Prostate gland (tissue), 2 donors: ENCODE data around the gene VPS39.

ENCODE experiments used
- POLR2AphosphoS5 ChIP-seq: sonication (generic); formaldehyde crosslinking; IDR thresholded peaks from one replicate; pipeline ENCODE4 v1.6.1; 2017; ENCODE audit warnings: antibody characterized with exemption
- TF ChIP-seq, protein P1 (sequence below), 4 experiments: fragments of 200-600 bp in 2 of 4; fragments of 450-650 bp in 2 of 4; sonication (generic) in 2 of 4; IDR thresholded peaks; 1 replicate in 3 of 4; 2 replicates in 1 of 4; pipeline ENCODE4 v1.5.1; 2016 to 2019; ENCODE audit warnings: antibody characterized with exemption in 4 of 4, mild to moderate bottlenecking in 2 of 4, moderate library complexity in 2 of 4

DNA sequence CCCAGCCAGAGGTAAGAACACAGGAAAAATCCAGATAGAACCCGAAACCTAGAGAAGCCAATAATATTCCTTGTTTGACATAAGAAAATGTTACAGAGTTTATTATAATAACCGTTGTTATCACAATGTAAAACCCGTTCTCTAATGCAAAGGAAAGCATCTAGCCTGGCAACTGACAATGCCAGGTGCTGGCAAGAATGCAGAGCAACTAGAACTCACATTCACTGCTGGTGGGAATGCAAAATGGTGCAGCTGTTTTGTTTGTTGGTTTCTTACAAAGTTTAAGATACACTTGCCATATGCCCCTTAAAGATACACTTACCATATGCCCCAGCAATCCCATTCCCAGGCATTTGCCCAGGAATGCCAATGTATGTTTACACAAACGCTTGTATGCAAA, 23.4 kb downstream of the VPS39 start:
- TF ChIP-seq, protein P1, sequence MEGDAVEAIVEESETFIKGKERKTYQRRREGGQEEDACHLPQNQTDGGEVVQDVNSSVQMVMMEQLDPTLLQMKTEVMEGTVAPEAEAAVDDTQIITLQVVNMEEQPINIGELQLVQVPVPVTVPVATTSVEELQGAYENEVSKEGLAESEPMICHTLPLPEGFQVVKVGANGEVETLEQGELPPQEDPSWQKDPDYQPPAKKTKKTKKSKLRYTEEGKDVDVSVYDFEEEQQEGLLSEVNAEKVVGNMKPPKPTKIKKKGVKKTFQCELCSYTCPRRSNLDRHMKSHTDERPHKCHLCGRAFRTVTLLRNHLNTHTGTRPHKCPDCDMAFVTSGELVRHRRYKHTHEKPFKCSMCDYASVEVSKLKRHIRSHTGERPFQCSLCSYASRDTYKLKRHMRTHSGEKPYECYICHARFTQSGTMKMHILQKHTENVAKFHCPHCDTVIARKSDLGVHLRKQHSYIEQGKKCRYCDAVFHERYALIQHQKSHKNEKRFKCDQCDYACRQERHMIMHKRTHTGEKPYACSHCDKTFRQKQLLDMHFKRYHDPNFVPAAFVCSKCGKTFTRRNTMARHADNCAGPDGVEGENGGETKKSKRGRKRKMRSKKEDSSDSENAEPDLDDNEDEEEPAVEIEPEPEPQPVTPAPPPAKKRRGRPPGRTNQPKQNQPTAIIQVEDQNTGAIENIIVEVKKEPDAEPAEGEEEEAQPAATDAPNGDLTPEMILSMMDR (IDR thresholded peaks at IDR 0.05), result no peak
- TF ChIP-seq POLR2AphosphoS5, result no peak
